Measurements from ENCODE around the gene ACHE.

ACHE gene

GRCh38 chr7:100874577-100875355 is 20.9 kb downstream of the ACHE start, which contains the start of gene SRRT:
Gene SRRT (plus strand): TSS chr7:100875103. CDS start chr7:100875591, 488 bp downstream.
- peak within 1 kb of the TSS; percentile 96 to 97 for H3K27ac ChIP-seq (ENCODE audit: low read depth in 2 of 2, low read length in 2 of 2)
- H3K9ac ChIP-seq (ENCODE audit: low read depth in 1 of 2, low read length in 2 of 2) = peak within 1 kb of the TSS; percentile 91 to 97
- peaks cover 21 to 29% of the 10 kb centered on the region in 2 donors for H3K36me3 ChIP-seq (ENCODE audit: control insufficient read depth in 2 of 2, insufficient read depth in 2 of 2, low read length in 2 of 2)
- H3K4me1 ChIP-seq (ENCODE audit: control insufficient read depth in 2 of 2, insufficient read depth in 2 of 2, low read length in 2 of 2) = peaks cover 17 to 24% of the 10 kb centered on the region in 2 donors
- H3K9me3 ChIP-seq (ENCODE audit: control insufficient read depth in 2 of 2, low read length in 2 of 2) = no peaks in the 10 kb centered on the region
- no peaks in the 10 kb centered on the region for H3K27me3 ChIP-seq (ENCODE audit: control insufficient read depth in 2 of 2, insufficient read depth in 2 of 2, low read length in 2 of 2)
- peak within 1 kb of the TSS; percentile 94 to 96 for H3K4me3 ChIP-seq (ENCODE audit: low read length in 2 of 2)

- Histone ChIP-seq H3K36me3 (ENCODE audit: control insufficient read depth in 2 of 2, insufficient read depth in 2 of 2, low read length in 2 of 2) (peaks cover 20 to 24% of the 10 kb centered on the region in 2 donors), H3K27ac (ENCODE audit: low read depth in 2 of 2, low read length in 2 of 2) (peak overlapping the region; percentile 96 to 97), H3K9ac (ENCODE audit: low read depth in 1 of 2, low read length in 2 of 2) (peak overlapping the region; percentile 91 to 97), H3K27me3 (ENCODE audit: control insufficient read depth in 2 of 2, insufficient read depth in 2 of 2, low read length in 2 of 2) (no peaks in the 10 kb centered on the region), H3K4me1 (ENCODE audit: control insufficient read depth in 2 of 2, insufficient read depth in 2 of 2, low read length in 2 of 2) (peaks cover 17 to 24% of the 10 kb centered on the region in 2 donors), H3K9me3 (ENCODE audit: control insufficient read depth in 2 of 2, low read length in 2 of 2) (no peaks in the 10 kb centered on the region), H3K4me3 (ENCODE audit: low read length in 2 of 2) (peak overlapping the region; percentile 94 to 96)
Observed at GRCh38 chr7:100874300-100874576, 21.4 kb downstream of the ACHE start.

- Histone ChIP-seq H3K27ac (ENCODE audit: low read depth in 2 of 2, low read length in 2 of 2) (peak overlapping the region; percentile 96 to 97), H3K27me3 (ENCODE audit: control insufficient read depth in 2 of 2, insufficient read depth in 2 of 2, low read length in 2 of 2) (no peaks in the 10 kb centered on the region), H3K9ac (ENCODE audit: low read depth in 1 of 2, low read length in 2 of 2) (peak overlapping the region in 1 of 2 donors; percentile 97), H3K36me3 (ENCODE audit: control insufficient read depth in 2 of 2, insufficient read depth in 2 of 2, low read length in 2 of 2) (peaks cover 19 to 20% of the 10 kb centered on the region in 2 donors), H3K9me3 (ENCODE audit: control insufficient read depth in 2 of 2, low read length in 2 of 2) (no peaks in the 10 kb centered on the region), H3K4me1 (ENCODE audit: control insufficient read depth in 2 of 2, insufficient read depth in 2 of 2, low read length in 2 of 2) (peaks cover 17 to 24% of the 10 kb centered on the region in 2 donors), H3K4me3 (ENCODE audit: low read length in 2 of 2) (peak overlapping the region in 1 of 2 donors; percentile 94)
Observed at GRCh38 chr7:100873599-100874299, 21.9 kb downstream of the ACHE start.

GRCh38 chr7:100867776-100868485 is 27.8 kb downstream of the ACHE start:
- Histone ChIP-seq H3K9ac (ENCODE audit: low read depth in 1 of 2, low read length in 2 of 2) (peak overlapping the region; percentile 81 to 88), H3K27me3 (ENCODE audit: control insufficient read depth in 2 of 2, insufficient read depth in 2 of 2, low read length in 2 of 2) (no peaks in the 10 kb centered on the region), H3K9me3 (ENCODE audit: control insufficient read depth in 2 of 2, low read length in 2 of 2) (no peaks in the 10 kb centered on the region), H3K27ac (ENCODE audit: low read depth in 2 of 2, low read length in 2 of 2) (peak overlapping the region; percentile 78 to 91), H3K4me1 (ENCODE audit: control insufficient read depth in 2 of 2, insufficient read depth in 2 of 2, low read length in 2 of 2) (peaks cover 17 to 18% of the 10 kb centered on the region in 2 donors), H3K4me3 (ENCODE audit: low read length in 2 of 2) (peak overlapping the region; percentile 69 to 76), H3K36me3 (ENCODE audit: control insufficient read depth in 2 of 2, insufficient read depth in 2 of 2, low read length in 2 of 2) (peaks cover 15 to 18% of the 10 kb centered on the region in 2 donors)

GRCh38 chr7:100867040-100867775 is 28.5 kb downstream of the ACHE start, which contains the start of gene TRIP6:
Gene TRIP6 (plus strand): TSS chr7:100867387. CDS start chr7:100867498, 111 bp downstream.
- peak within 1 kb of the TSS; percentile 78 to 91 for H3K27ac ChIP-seq (ENCODE audit: low read depth in 2 of 2, low read length in 2 of 2)
- H3K9me3 ChIP-seq (ENCODE audit: control insufficient read depth in 2 of 2, low read length in 2 of 2) = no peaks in the 10 kb centered on the region
- peak within 1 kb of the TSS; percentile 69 to 76 for H3K4me3 ChIP-seq (ENCODE audit: low read length in 2 of 2)
- no peaks in the 10 kb centered on the region for H3K27me3 ChIP-seq (ENCODE audit: control insufficient read depth in 2 of 2, insufficient read depth in 2 of 2, low read length in 2 of 2)
- peaks cover 12 to 14% of the 10 kb centered on the region in 2 donors for H3K36me3 ChIP-seq (ENCODE audit: control insufficient read depth in 2 of 2, insufficient read depth in 2 of 2, low read length in 2 of 2)
- peaks cover 17 to 18% of the 10 kb centered on the region in 2 donors for H3K4me1 ChIP-seq (ENCODE audit: control insufficient read depth in 2 of 2, insufficient read depth in 2 of 2, low read length in 2 of 2)
- peak within 1 kb of the TSS; percentile 81 to 88 for H3K9ac ChIP-seq (ENCODE audit: low read depth in 1 of 2, low read length in 2 of 2)

GRCh38 chr7:100866729-100867039 is 29.0 kb downstream of the ACHE start:
- H3K27me3 ChIP-seq (ENCODE audit: control insufficient read depth in 2 of 2, insufficient read depth in 2 of 2, low read length in 2 of 2) = no peaks in the 10 kb centered on the region
- H3K4me3 ChIP-seq (ENCODE audit: low read length in 2 of 2) = peak overlapping the region; percentile 69 to 76
- H3K27ac ChIP-seq (ENCODE audit: low read depth in 2 of 2, low read length in 2 of 2) = peak overlapping the region; percentile 78 to 91
- peaks cover 17 to 18% of the 10 kb centered on the region in 2 donors for H3K4me1 ChIP-seq (ENCODE audit: control insufficient read depth in 2 of 2, insufficient read depth in 2 of 2, low read length in 2 of 2)
- H3K36me3 ChIP-seq (ENCODE audit: control insufficient read depth in 2 of 2, insufficient read depth in 2 of 2, low read length in 2 of 2) = peaks cover 11 to 13% of the 10 kb centered on the region in 2 donors
- H3K9me3 ChIP-seq (ENCODE audit: control insufficient read depth in 2 of 2, low read length in 2 of 2) = no peaks in the 10 kb centered on the region
- peak overlapping the region; percentile 81 to 88 for H3K9ac ChIP-seq (ENCODE audit: low read depth in 1 of 2, low read length in 2 of 2)

- H3K27ac ChIP-seq (ENCODE audit: low read depth in 2 of 2, low read length in 2 of 2) = peak overlapping the region; percentile 78 to 91
- peaks cover 17 to 18% of the 10 kb centered on the region in 2 donors for H3K4me1 ChIP-seq (ENCODE audit: control insufficient read depth in 2 of 2, insufficient read depth in 2 of 2, low read length in 2 of 2)
- H3K9ac ChIP-seq (ENCODE audit: low read depth in 1 of 2, low read length in 2 of 2) = peak overlapping the region; percentile 81 to 88
- H3K27me3 ChIP-seq (ENCODE audit: control insufficient read depth in 2 of 2, insufficient read depth in 2 of 2, low read length in 2 of 2) = no peaks in the 10 kb centered on the region
- H3K9me3 ChIP-seq (ENCODE audit: control insufficient read depth in 2 of 2, low read length in 2 of 2) = no peaks in the 10 kb centered on the region
- peaks cover 6 to 13% of the 10 kb centered on the region in 2 donors for H3K36me3 ChIP-seq (ENCODE audit: control insufficient read depth in 2 of 2, insufficient read depth in 2 of 2, low read length in 2 of 2)
- H3K4me3 ChIP-seq (ENCODE audit: low read length in 2 of 2) = peak overlapping the region; percentile 69 to 76
Observed at GRCh38 chr7:100865938-100866728, 29.6 kb downstream of the ACHE start.

- peaks cover 2 to 15% of the 10 kb centered on the region in 2 donors for H3K36me3 ChIP-seq (ENCODE audit: control insufficient read depth in 2 of 2, insufficient read depth in 2 of 2, low read length in 2 of 2)
- H3K27ac ChIP-seq (ENCODE audit: low read depth in 2 of 2, low read length in 2 of 2) = peak overlapping the region; percentile 78 to 91
- H3K4me3 ChIP-seq (ENCODE audit: low read length in 2 of 2) = peak overlapping the region; percentile 69 to 76
- H3K9ac ChIP-seq (ENCODE audit: low read depth in 1 of 2, low read length in 2 of 2) = peak overlapping the region in 1 of 2 donors; percentile 88
- peaks cover 17 to 18% of the 10 kb centered on the region in 2 donors for H3K4me1 ChIP-seq (ENCODE audit: control insufficient read depth in 2 of 2, insufficient read depth in 2 of 2, low read length in 2 of 2)
- no peaks in the 10 kb centered on the region for H3K27me3 ChIP-seq (ENCODE audit: control insufficient read depth in 2 of 2, insufficient read depth in 2 of 2, low read length in 2 of 2)
- H3K9me3 ChIP-seq (ENCODE audit: control insufficient read depth in 2 of 2, low read length in 2 of 2) = no peaks in the 10 kb centered on the region
Observed at GRCh38 chr7:100865372-100865911, 30.2 kb downstream of the ACHE start.
